Duodenal mucosa (tissue), 2 donors: ENCODE measurements around the gene TNKS2.
A peak's percentile ranks its signal among the peaks of the same experiment; 100 is the strongest.
"Not testable (repeated sequence)": the region's sequence is repeated elsewhere in the genome, so short reads cannot be mapped to it uniquely, and the experiment has no call there.

Experiments
- H3K27ac ChIP-seq: one replicate; pipeline ENCODE4 v1.7.0; 2013; ENCODE audit warnings: low read depth, low read length
- H3K27me3 ChIP-seq, 2 donors: one replicate each; pipeline ENCODE4 v1.7.0; 2013; ENCODE audit warnings: low read length in 2 of 2, control low read depth in 1 of 2; ENCODE audit not compliant: insufficient read depth in 2 of 2, control insufficient read depth in 1 of 2
- H3K36me3 ChIP-seq, 2 donors: one replicate each; pipeline ENCODE4 v1.7.0; 2013; ENCODE audit warnings: low read length in 2 of 2, control low read depth in 1 of 2; ENCODE audit not compliant: insufficient read depth in 2 of 2, control insufficient read depth in 1 of 2
- H3K4me1 ChIP-seq, 2 donors: one replicate each; pipeline ENCODE4 v1.7.0; 2013; ENCODE audit warnings: low read length in 2 of 2, control low read depth in 1 of 2; ENCODE audit not compliant: insufficient read depth in 2 of 2, control insufficient read depth in 1 of 2
- H3K4me3 ChIP-seq, 2 donors: one replicate each; pipeline ENCODE4 v1.7.0; 2013; ENCODE audit warnings: low read length in 2 of 2, low read depth in 1 of 2
- H3K9ac ChIP-seq, 2 donors: one replicate each; pipeline ENCODE4 v1.7.0; 2013; ENCODE audit warnings: low read length in 2 of 2, low read depth in 1 of 2
- H3K9me3 ChIP-seq, 2 donors: one replicate each; pipeline ENCODE4 v1.7.0; 2013; ENCODE audit warnings: low read length in 2 of 2, control low read depth in 1 of 2; ENCODE audit not compliant: control insufficient read depth in 1 of 2

Gene TNKS2

GRCh38 chr10:91797874-91798648, at the start of gene TNKS2:
TSS of gene TNKS2 (plus strand) at chr10:91798426. CDS start at chr10:91798691, 265 bp downstream.
- Histone ChIP-seq H3K36me3 (peaks cover 0 to 7% of the 10 kb centered on the region in 2 donors), H3K27ac (peak within 1 kb of the TSS; percentile 96), H3K4me3 (peak within 1 kb of the TSS; percentile 96 to 99), H3K27me3 (no peaks in the 10 kb centered on the region), H3K9me3 (no peaks in the 10 kb centered on the region), H3K9ac (peak within 1 kb of the TSS; percentile 97), H3K4me1 (peaks cover 21 to 38% of the 10 kb centered on the region in 2 donors)

DNA sequence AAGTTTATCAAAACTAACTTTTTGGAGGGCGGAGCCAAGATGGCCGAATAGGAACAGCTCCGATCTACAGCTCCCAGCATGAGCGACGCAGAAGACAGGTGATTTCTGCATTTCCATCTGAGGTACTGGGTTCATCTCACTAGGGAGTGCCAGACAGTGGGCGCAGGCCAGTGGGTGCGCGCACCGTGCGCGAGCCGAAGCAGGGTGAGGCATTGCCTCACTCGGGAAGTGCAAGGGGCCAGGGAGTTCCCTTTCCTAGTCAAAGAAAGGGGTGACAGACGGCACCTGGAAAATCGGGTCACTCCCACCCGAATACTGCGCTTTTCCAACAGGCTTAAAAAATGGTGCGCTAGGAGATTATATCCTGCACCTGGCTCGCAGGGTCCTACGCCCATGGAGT, 48.6 kb upstream of the TNKS2 start:
- not testable (repeated sequence) for H3K9me3 ChIP-seq, H3K27me3 ChIP-seq, H3K4me3 ChIP-seq, H3K36me3 ChIP-seq, H3K9ac ChIP-seq, H3K4me1 ChIP-seq, H3K27ac ChIP-seq

- no peak overlapping the region for H3K27ac ChIP-seq
- no peaks in the 10 kb centered on the region for H3K4me1 ChIP-seq
- H3K9ac ChIP-seq = no peak overlapping the region
- no peaks in the 10 kb centered on the region for H3K36me3 ChIP-seq
- peaks cover 0 to 2% of the 10 kb centered on the region in 2 donors for H3K27me3 ChIP-seq
- H3K4me3 ChIP-seq = no peak overlapping the region
- no peaks in the 10 kb centered on the region for H3K9me3 ChIP-seq
Observed at GRCh38 chr10:91756286-91756685, 41.9 kb upstream of the TNKS2 start.

GRCh38 chr10:91758303-91759146, 39.7 kb upstream of the TNKS2 start:
- no peak overlapping the region for H3K9ac ChIP-seq
- H3K36me3 ChIP-seq = no peaks in the 10 kb centered on the region
- no peaks in the 10 kb centered on the region for H3K9me3 ChIP-seq
- H3K4me3 ChIP-seq = no peak overlapping the region
- H3K27me3 ChIP-seq = peaks cover 0 to 2% of the 10 kb centered on the region in 2 donors
- no peaks in the 10 kb centered on the region for H3K4me1 ChIP-seq
- no peak overlapping the region for H3K27ac ChIP-seq

DNA sequence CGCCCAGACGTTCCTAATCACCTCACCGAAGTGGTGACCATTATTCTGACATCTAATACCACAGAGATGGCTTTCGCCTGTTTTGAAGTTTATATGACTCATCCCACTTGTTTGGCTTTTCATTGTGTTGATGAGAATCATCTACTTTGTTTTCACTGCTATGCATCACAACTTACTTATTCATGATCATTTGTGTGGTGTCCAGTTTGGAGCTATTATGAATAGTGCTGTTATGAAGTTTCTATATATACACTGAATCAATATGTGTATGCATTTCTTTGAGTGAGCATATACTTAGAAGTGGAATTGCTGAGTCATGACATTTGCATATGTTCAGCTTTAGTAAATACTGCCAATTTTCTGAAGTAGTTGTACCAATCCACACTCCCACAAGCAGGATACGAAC, 38.6 kb upstream of the TNKS2 start:
- Histone ChIP-seq H3K4me3 (no peak overlapping the region), H3K9ac (no peak overlapping the region), H3K27me3 (peaks cover 0 to 2% of the 10 kb centered on the region in 2 donors), H3K4me1 (no peaks in the 10 kb centered on the region), H3K36me3 (no peaks in the 10 kb centered on the region), H3K27ac (no peak overlapping the region), H3K9me3 (no peaks in the 10 kb centered on the region)

GRCh38 chr10:91761721-91762120, 36.5 kb upstream of the TNKS2 start:
- Histone ChIP-seq H3K4me3 (no peak overlapping the region), H3K27me3 (no peaks in the 10 kb centered on the region), H3K9ac (no peak overlapping the region), H3K4me1 (no peaks in the 10 kb centered on the region), H3K9me3 (no peaks in the 10 kb centered on the region), H3K27ac (no peak overlapping the region), H3K36me3 (no peaks in the 10 kb centered on the region)

GRCh38 chr10:91762878-91763277, 35.3 kb upstream of the TNKS2 start:
- H3K4me3 ChIP-seq = no peak overlapping the region
- H3K27ac ChIP-seq = no peak overlapping the region
- no peaks in the 10 kb centered on the region for H3K36me3 ChIP-seq
- H3K9me3 ChIP-seq = no peaks in the 10 kb centered on the region
- no peaks in the 10 kb centered on the region for H3K4me1 ChIP-seq
- no peaks in the 10 kb centered on the region for H3K27me3 ChIP-seq
- no peak overlapping the region for H3K9ac ChIP-seq

DNA sequence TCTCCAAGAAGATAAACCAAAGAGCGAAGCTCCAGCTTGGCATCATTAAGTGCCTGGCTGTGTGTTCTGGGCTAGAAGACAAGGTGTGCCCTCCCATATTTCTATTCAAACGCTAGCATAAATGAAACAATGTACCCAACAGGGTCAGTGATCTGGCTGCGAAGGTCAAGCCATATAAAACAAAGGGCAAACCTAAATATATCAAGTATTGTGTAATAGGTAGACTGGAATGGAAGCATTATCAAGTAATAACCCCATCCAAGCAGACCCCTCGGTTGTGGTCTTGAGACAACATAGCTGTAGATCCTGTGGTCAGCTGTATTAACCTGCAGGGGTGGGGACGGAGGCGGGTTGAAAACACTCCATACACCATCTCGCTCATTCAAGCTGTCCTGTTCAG, 31.6 kb upstream of the TNKS2 start:
- Histone ChIP-seq H3K36me3 (no peaks in the 10 kb centered on the region), H3K4me3 (no peak overlapping the region), H3K9me3 (no peaks in the 10 kb centered on the region), H3K9ac (no peak overlapping the region), H3K27ac (no peak overlapping the region), H3K27me3 (no peaks in the 10 kb centered on the region), H3K4me1 (no peaks in the 10 kb centered on the region)

DNA sequence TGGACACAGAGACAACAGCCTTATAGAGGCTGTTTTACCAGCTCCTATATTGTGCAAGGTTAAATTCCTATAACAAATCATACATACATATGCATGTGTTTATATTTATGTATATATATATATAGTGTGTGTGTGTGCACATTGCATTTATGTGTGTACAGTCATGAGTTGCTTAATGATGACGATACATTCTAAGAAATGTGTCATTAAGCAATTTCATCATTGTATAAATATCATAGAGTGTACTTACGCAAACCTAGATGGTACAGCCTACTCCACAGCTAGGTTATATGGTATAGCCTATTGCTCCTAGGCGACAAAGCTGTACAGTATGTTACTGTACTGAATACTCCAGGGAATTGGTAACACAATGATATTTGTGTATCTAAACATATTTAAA, 30.1 kb upstream of the TNKS2 start:
- Histone ChIP-seq H3K4me3 (no peak overlapping the region), H3K9ac (no peak overlapping the region), H3K27ac (no peak overlapping the region), H3K4me1 (no peaks in the 10 kb centered on the region), H3K9me3 (no peaks in the 10 kb centered on the region), H3K36me3 (no peaks in the 10 kb centered on the region), H3K27me3 (no peaks in the 10 kb centered on the region)

DNA sequence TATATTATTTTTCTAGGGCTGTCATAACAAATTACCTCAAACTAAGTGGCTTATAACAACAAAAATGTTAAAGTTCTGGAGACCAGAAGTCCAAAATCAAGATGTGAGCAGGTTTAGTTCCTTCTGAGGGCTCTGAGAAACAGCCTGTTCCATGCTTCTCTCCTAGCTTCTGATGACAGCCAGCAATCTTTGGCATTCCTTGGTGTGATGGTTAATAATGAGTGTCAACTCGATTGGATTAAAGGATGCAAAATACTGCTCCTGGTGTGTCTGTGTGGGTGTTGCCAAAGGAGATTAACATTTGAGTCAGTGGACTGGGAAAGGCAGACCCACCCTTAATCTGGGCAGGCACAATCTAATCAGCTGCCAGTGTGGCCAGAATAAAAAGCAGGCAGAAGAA, 26.3 kb upstream of the TNKS2 start:
- H3K36me3 ChIP-seq = no peaks in the 10 kb centered on the region
- H3K27ac ChIP-seq = no peak overlapping the region
- no peak overlapping the region for H3K4me3 ChIP-seq
- H3K9ac ChIP-seq = no peak overlapping the region
- no peaks in the 10 kb centered on the region for H3K9me3 ChIP-seq
- H3K27me3 ChIP-seq = no peaks in the 10 kb centered on the region
- no peaks in the 10 kb centered on the region for H3K4me1 ChIP-seq
